Natural killer cell (primary cell): Measurements from ENCODE around the gene GRPR. TPM values are rescaled to one million over a fixed set of nuclear protein-coding genes. Genes with fewer than 3 reads are reported as not detected.

Experiments used
- ATAC-seq, 3 donors: fragments of 150-1000 bp in 2 of 3; fragments of 200-7000 bp in 1 of 3; cut with Tn5 transposase; 1 replicate in 1 of 3; 2 replicates in 2 of 3; pipeline ENCODE4 v1.10.0; 2021; ENCODE audit warnings: mild to moderate bottlenecking in 2 of 3, moderate library complexity in 2 of 3
- DNase-seq, 2 donors: peaks; one replicate each; pipeline versions ENCODE4 v3.0.0 to v3.0.0-alpha.2; 2013 to 2021; ENCODE audit warnings: mixed read lengths in 1 of 2
- H3K27ac ChIP-seq: one replicate; pipeline ENCODE4 v1.5.1; 2013; ENCODE audit warnings: mild to moderate bottlenecking, low read length
- H3K27me3 ChIP-seq: one replicate; pipeline ENCODE4 v1.6.1; 2013; ENCODE audit warnings: low read length; ENCODE audit not compliant: control insufficient read depth, insufficient read depth
- H3K36me3 ChIP-seq: one replicate; pipeline ENCODE4 v1.6.1; 2013; ENCODE audit warnings: low read length; ENCODE audit not compliant: control insufficient read depth, insufficient read depth
- H3K4me1 ChIP-seq: one replicate; pipeline ENCODE4 v1.6.1; 2013; ENCODE audit warnings: low read length; ENCODE audit not compliant: control insufficient read depth, insufficient read depth
- H3K4me3 ChIP-seq: one replicate; pipeline ENCODE4 v1.5.1; 2013; ENCODE audit warnings: low read length
- H3K9me3 ChIP-seq: one replicate; pipeline ENCODE4 v1.6.1; 2013; ENCODE audit warnings: low read length; ENCODE audit not compliant: control insufficient read depth, insufficient read depth
- H3K27ac Mint-ChIP-seq, 2 donors: one replicate each; pipeline ENCODE4 v1.8.0; 2022; ENCODE audit warnings: mild to moderate bottlenecking in 2 of 2, mixed read lengths in 2 of 2, moderate library complexity in 1 of 2
- H3K27me3 Mint-ChIP-seq, 2 donors: one replicate each; pipeline ENCODE4 v1.8.0; 2022; ENCODE audit warnings: low read depth in 2 of 2, mixed read lengths in 2 of 2
- H3K36me3 Mint-ChIP-seq: one replicate; pipeline ENCODE4 v1.8.0; 2022; ENCODE audit warnings: mixed read lengths
- H3K4me1 Mint-ChIP-seq, 2 donors: one replicate each; pipeline ENCODE4 v1.8.0; 2022; ENCODE audit warnings: mixed read lengths in 2 of 2
- H3K4me3 Mint-ChIP-seq: one replicate; pipeline ENCODE4 v1.8.0; 2022; ENCODE audit warnings: mild to moderate bottlenecking, moderate library complexity, mixed read lengths
- H3K9me3 Mint-ChIP-seq, 2 donors: one replicate each; pipeline ENCODE4 v1.8.0; 2022; ENCODE audit warnings: mixed read lengths in 2 of 2
- WGBS: methylation state at CpG from one replicate; pipeline ENCODE4 v1.1.7; 2013; ENCODE audit warnings: missing lambda C conversion rate; ENCODE audit not compliant: insufficient coverage; 5-methylcytosine and 5-hydroxymethylcytosine counted together
- intact Hi-C: fragments of 100-400 bp; cut with micrococcal nuclease; formaldehyde crosslinking; loops from one replicate; pipeline ENCODE4 v1.14.2; 2022
- total RNA-seq, 4 donors: library from RNA; stranded (reverse); fragments of 120-200 nt in 1 of 4; gene quantifications; one replicate each; pipeline versions ENCODE4 v1.2.3 to v1.2.4, GENCODE V29; 2013 to 2022
- TF ChIP-seq, protein P1 (sequence below): fragments of 200-600 bp; IDR thresholded peaks from one replicate; pipeline ENCODE4 v1.8.0; 2022; ENCODE audit warnings: antibody characterized with exemption

The GRPR gene
- total RNA-seq, 3 donors from 2014 or later (not counting 1 experiment from before 2014, with no cell fraction given): 0.36 TPM; not detected in 2

DNA sequence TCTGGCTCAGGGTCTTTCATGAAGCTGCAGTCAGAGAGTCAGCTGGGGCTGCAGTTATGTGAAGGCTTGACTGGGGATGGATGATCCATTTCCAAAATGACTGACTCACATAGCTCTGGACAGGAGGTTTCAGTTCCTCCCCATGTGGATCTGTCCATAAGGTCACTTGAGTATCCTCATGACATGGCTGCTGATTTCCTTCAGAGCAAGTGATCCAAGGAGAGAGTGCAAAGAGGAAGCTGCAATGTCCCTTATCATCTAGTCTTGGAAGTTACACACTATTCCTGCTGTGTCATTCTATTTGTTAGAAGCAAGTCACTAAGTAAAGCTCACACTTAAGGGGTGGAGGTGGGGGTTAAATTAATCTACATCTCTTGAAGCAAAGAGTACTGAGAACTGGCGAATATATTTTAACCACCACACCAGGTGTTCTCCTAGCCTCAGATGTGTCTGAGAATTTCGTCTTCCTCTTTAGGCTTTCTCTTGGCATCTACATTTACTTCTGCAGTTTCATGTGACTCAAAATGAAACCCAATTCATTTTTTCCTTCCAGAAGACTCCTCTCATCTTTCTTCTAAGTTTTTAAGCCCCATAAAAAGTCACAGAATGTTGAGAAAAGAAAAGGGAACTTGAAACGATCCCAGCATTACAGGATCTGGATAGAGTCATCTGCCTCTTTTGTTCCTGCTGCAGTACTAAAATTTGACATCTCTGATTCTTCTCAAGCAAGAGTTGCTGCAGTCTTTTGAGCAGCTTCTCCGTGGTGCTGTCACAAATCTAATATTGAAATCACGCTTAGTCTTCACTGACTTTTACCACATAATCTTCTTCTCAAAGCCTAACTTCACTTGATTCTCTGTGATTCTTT lies 3.8 kb upstream of the GRPR start:
- H3K27ac Mint-ChIP-seq: no peak overlapping the region

DNA sequence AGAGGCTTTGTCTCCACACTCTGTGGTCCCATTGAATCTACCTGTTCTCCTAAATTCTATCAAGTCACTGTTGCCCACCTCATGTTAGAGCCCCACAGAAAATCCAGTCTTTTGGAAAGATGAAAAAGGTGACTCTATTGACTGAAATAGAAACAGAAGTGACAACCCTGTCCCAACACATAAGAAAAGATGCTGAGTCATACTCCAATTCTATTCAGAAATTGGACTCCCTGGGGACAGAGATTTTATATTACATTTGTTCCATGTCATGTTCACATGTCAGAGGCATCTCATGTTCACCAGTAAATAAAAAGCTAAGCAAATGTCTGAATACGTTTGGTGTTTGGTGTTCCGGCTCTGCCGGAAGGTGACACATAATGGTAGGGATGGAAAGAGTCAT lies 2.9 kb upstream of the GRPR start:
- DNase-seq (no peak), ATAC-seq (no peak)
- peaks cover 8 to 40% of the 10 kb centered on the region in 2 donors for H3K27me3 Mint-ChIP-seq
- H3K9me3 Mint-ChIP-seq: no peaks in the 10 kb centered on the region
- Histone ChIP-seq H3K4me1 (no peaks in the 10 kb centered on the region), H3K27me3 (no peaks in the 10 kb centered on the region), H3K27ac (no peak overlapping the region), H3K9me3 (no peaks in the 10 kb centered on the region), H3K36me3 (no peaks in the 10 kb centered on the region), H3K4me3 (no peak overlapping the region)
- TF ChIP-seq, protein P1, sequence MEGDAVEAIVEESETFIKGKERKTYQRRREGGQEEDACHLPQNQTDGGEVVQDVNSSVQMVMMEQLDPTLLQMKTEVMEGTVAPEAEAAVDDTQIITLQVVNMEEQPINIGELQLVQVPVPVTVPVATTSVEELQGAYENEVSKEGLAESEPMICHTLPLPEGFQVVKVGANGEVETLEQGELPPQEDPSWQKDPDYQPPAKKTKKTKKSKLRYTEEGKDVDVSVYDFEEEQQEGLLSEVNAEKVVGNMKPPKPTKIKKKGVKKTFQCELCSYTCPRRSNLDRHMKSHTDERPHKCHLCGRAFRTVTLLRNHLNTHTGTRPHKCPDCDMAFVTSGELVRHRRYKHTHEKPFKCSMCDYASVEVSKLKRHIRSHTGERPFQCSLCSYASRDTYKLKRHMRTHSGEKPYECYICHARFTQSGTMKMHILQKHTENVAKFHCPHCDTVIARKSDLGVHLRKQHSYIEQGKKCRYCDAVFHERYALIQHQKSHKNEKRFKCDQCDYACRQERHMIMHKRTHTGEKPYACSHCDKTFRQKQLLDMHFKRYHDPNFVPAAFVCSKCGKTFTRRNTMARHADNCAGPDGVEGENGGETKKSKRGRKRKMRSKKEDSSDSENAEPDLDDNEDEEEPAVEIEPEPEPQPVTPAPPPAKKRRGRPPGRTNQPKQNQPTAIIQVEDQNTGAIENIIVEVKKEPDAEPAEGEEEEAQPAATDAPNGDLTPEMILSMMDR: no peak
- H3K4me3 Mint-ChIP-seq: no peak overlapping the region
- intact Hi-C loops: loop anchor here (10.0 kb wide), 1 partner anchor 324 kb away; no protein-coding TSS in a partner anchor
- no peak overlapping the region for H3K27ac Mint-ChIP-seq
- no peaks in the 10 kb centered on the region for H3K36me3 Mint-ChIP-seq
- 97% methylated on average over 3 of the region's 3 CpGs for WGBS
- H3K4me1 Mint-ChIP-seq: peaks cover 5% of the 10 kb centered on the region in 2 donors

More for the DNA sequence above, 3.8 kb upstream of the GRPR start:
- DNase-seq (no peak), ATAC-seq (no peak)
- 13% methylated on average over 5 of the region's 5 CpGs for WGBS
- Histone ChIP-seq H3K4me3 (no peak overlapping the region), H3K4me1 (no peaks in the 10 kb centered on the region), H3K27me3 (no peaks in the 10 kb centered on the region), H3K9me3 (no peaks in the 10 kb centered on the region), H3K27ac (no peak overlapping the region), H3K36me3 (no peaks in the 10 kb centered on the region)
- no peaks in the 10 kb centered on the region for H3K36me3 Mint-ChIP-seq
- H3K4me1 Mint-ChIP-seq: peaks cover 5% of the 10 kb centered on the region in 2 donors
- TF ChIP-seq, protein P1: no peak
- no peaks in the 10 kb centered on the region for H3K9me3 Mint-ChIP-seq
- peaks cover 8 to 45% of the 10 kb centered on the region in 2 donors for H3K27me3 Mint-ChIP-seq
- no peak overlapping the region for H3K4me3 Mint-ChIP-seq
- intact Hi-C loops: loop anchor here (10.0 kb wide), 1 partner anchor 325 kb away; no protein-coding TSS in a partner anchor

DNA sequence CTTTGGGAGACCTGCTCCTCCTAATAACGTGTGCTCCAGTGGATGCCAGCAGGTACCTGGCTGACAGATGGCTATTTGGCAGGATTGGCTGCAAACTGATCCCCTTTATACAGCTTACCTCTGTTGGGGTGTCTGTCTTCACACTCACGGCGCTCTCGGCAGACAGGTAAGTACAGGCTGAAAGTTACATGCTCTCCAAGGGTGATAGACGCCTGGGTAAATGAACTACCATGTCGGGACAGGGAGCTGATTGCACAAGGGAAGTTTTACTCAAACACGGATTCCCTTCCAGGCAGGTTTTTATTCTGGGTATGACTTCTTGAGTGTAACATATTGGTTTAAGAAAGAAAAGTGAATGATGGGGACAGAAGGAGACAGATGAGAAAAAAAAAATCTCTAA lies 836 bp downstream of the GRPR start:
- Mint-ChIP-seq H3K27ac (no peak overlapping the region), H3K4me3 (no peak overlapping the region), H3K9me3 (no peaks in the 10 kb centered on the region), H3K36me3 (no peaks in the 10 kb centered on the region), H3K4me1 (peaks cover 5% of the 10 kb centered on the region in 2 donors), H3K27me3 (peaks cover 11 to 41% of the 10 kb centered on the region in 2 donors)
- no peaks in the 10 kb centered on the region for H3K36me3 ChIP-seq
- 88% methylated on average over 7 of the region's 7 CpGs for WGBS
- no peaks in the 10 kb centered on the region for H3K27me3 ChIP-seq
- no peak overlapping the region for H3K4me3 ChIP-seq
- intact Hi-C loops: loop anchor here (10.0 kb wide), 1 partner anchor 321 kb away; no protein-coding TSS in a partner anchor
- TF ChIP-seq, protein P1: no peak
- H3K9me3 ChIP-seq: no peaks in the 10 kb centered on the region
- ATAC-seq (no peak), DNase-seq (no peak)
- no peak overlapping the region for H3K27ac ChIP-seq
- H3K4me1 ChIP-seq: no peaks in the 10 kb centered on the region
